Liver (tissue), 9 donors: Measurements from ENCODE around the gene KIF1A. TPM values are rescaled to one million over a fixed set of nuclear protein-coding genes. Genes with fewer than 3 reads are reported as not detected.

Experiments used
- DNase-seq: peaks from one replicate; pipeline ENCODE4 v3.0.0-alpha.2; 2017; ENCODE audit warnings: low spot score
- H3K27ac ChIP-seq, 2 donors: one replicate each; pipeline ENCODE4 v1.7.0; 2013; ENCODE audit warnings: inconsistent platforms in 2 of 2, low read length in 2 of 2, control low read depth in 1 of 2, low read depth in 1 of 2, mild to moderate bottlenecking in 1 of 2
- H3K27me3 ChIP-seq, 4 donors: one replicate each; pipeline versions ENCODE4 v1.6.1 to v1.7.0; 2013; ENCODE audit warnings: low read length in 3 of 4, inconsistent platforms in 1 of 4, mild to moderate bottlenecking in 1 of 4, moderate library complexity in 1 of 4; ENCODE audit not compliant: control insufficient read depth in 4 of 4, insufficient read depth in 4 of 4
- H3K36me3 ChIP-seq, 4 donors: one replicate each; pipeline versions ENCODE4 v1.6.1 to v1.7.0; 2013; ENCODE audit warnings: low read length in 3 of 4, mild to moderate bottlenecking in 3 of 4, low read depth in 1 of 4, moderate library complexity in 1 of 4; ENCODE audit not compliant: control insufficient read depth in 4 of 4, insufficient read depth in 3 of 4
- H3K4me1 ChIP-seq, 4 donors: one replicate each; pipeline versions ENCODE4 v1.6.1 to v1.7.0; 2013; ENCODE audit warnings: low read length in 3 of 4, mild to moderate bottlenecking in 3 of 4, moderate library complexity in 1 of 4; ENCODE audit not compliant: control insufficient read depth in 4 of 4, insufficient read depth in 4 of 4
- H3K4me3 ChIP-seq, 3 donors: one replicate each; pipeline versions ENCODE4 v1.6.1 to v1.7.0; 2013; ENCODE audit warnings: low read length in 3 of 3, control low read depth in 1 of 3, low read depth in 1 of 3, mild to moderate bottlenecking in 1 of 3
- H3K9ac ChIP-seq, 2 donors: one replicate each; pipeline ENCODE4 v1.7.0; 2013; ENCODE audit warnings: low read length in 2 of 2, mild to moderate bottlenecking in 2 of 2, moderate library complexity in 2 of 2, control low read depth in 1 of 2, low read depth in 1 of 2
- H3K9me3 ChIP-seq, 4 donors: one replicate each; pipeline versions ENCODE4 v1.6.1 to v1.7.0; 2013; ENCODE audit warnings: low read length in 3 of 4; ENCODE audit not compliant: control insufficient read depth in 4 of 4
- ATF3 ChIP-seq: IDR thresholded peaks from 2 replicates; pipeline ENCODE4 v1.6.1; 2016; ENCODE audit warnings: antibody characterized with exemption
- EGR1 ChIP-seq, 2 donors: IDR thresholded peaks; 2 replicates each; pipeline ENCODE4 v1.6.1; 2016 to 2018; ENCODE audit warnings: antibody characterized with exemption in 2 of 2, low read depth in 2 of 2
- FOXA1 ChIP-seq: IDR thresholded peaks from 2 replicates; pipeline ENCODE4 v1.6.1; 2016; ENCODE audit warnings: antibody characterized with exemption
- FOXA2 ChIP-seq: IDR thresholded peaks from 2 replicates; pipeline ENCODE4 v1.6.1; 2016; ENCODE audit warnings: antibody characterized with exemption
- GABPA ChIP-seq, 2 donors: IDR thresholded peaks in 1 of 2; conservative IDR thresholded peaks in 1 of 2; 2 replicates each; pipeline ENCODE4 v1.6.1; 2016; ENCODE audit warnings: antibody characterized with exemption in 2 of 2, mild to moderate bottlenecking in 1 of 2, moderate library complexity in 1 of 2
- HNF4A ChIP-seq, 2 donors: conservative IDR thresholded peaks; 2 replicates each; pipeline ENCODE4 v1.6.1; 2016; ENCODE audit warnings: antibody characterized with exemption in 2 of 2, mild to moderate bottlenecking in 2 of 2
- HNF4G ChIP-seq: IDR thresholded peaks from 2 replicates; pipeline ENCODE4 v1.6.1; 2016; ENCODE audit warnings: antibody characterized with exemption
- JUND ChIP-seq, 2 donors: IDR thresholded peaks; 2 replicates each; pipeline ENCODE4 v1.6.1; 2016; ENCODE audit warnings: antibody characterized with exemption in 2 of 2
- MAX ChIP-seq: IDR thresholded peaks from 2 replicates; pipeline ENCODE4 v1.6.1; 2016; ENCODE audit warnings: antibody characterized with exemption
- NR2F2 ChIP-seq: IDR thresholded peaks from 2 replicates; pipeline ENCODE4 v1.6.1; 2016; ENCODE audit warnings: antibody characterized with exemption
- RAD21 ChIP-seq, 2 donors: IDR thresholded peaks; 2 replicates each; pipeline ENCODE4 v1.6.1; 2016; ENCODE audit warnings: antibody characterized with exemption in 2 of 2, mild to moderate bottlenecking in 2 of 2
- RXRA ChIP-seq, 2 donors: IDR thresholded peaks; 2 replicates each; pipeline ENCODE4 v1.6.1; 2017 to 2018; ENCODE audit warnings: antibody characterized with exemption in 2 of 2, mild to moderate bottlenecking in 1 of 2
- SP1 ChIP-seq: IDR thresholded peaks from 2 replicates; pipeline ENCODE4 v1.6.1; 2018; ENCODE audit warnings: antibody characterized with exemption, mild to moderate bottlenecking
- YY1 ChIP-seq: IDR thresholded peaks from 2 replicates; pipeline ENCODE4 v1.6.1; 2016; ENCODE audit warnings: antibody characterized with exemption, mild to moderate bottlenecking
- WGBS: extraction: QIAGEN DNeasy Blood & Tissue Kit; methylation state at CpG from one replicate; pipeline ENCODE4 v1.1.7; 2013; 5-methylcytosine and 5-hydroxymethylcytosine counted together
- polyA plus RNA-seq, 2 donors: library from polyadenylated mRNA; stranded (reverse) in 1 of 2; unstranded in 1 of 2; fragments of 200-250 nt in 1 of 2; fragments of >200 nt in 1 of 2; fragmentation: Nextera tagmentation in 1 of 2; extraction: Ambion mirVana in 1 of 2; gene quantifications; one replicate each; pipeline versions ENCODE4 v1.2.1 to v1.2.3, GENCODE V29; 2013 to 2015
- total RNA-seq, 2 donors: library from RNA; depleted of rRNA; stranded (reverse); fragments of >200 nt; gene quantifications; one replicate each; pipeline ENCODE4 v1.2.3, GENCODE V29; 2014
- TF ChIP-seq, protein P1 (sequence below): IDR thresholded peaks from 2 replicates; pipeline ENCODE4 v1.6.1; 2016; ENCODE audit warnings: antibody characterized with exemption
- TF ChIP-seq, protein P2 (sequence below): IDR thresholded peaks from 2 replicates; pipeline ENCODE4 v1.6.1; 2016; ENCODE audit warnings: antibody characterized with exemption, mild to moderate bottlenecking
- TF ChIP-seq, protein P3 (sequence below): fragments of 150-350 bp; IDR thresholded peaks from 2 replicates; pipeline ENCODE4 v1.5.1; 2017; ENCODE audit warnings: improper control_type of control experiment, low read depth, low read length; ENCODE audit not compliant: missing input control
- donor health status: healthy.
- donor health status: healthy.
- donor health status: healthy.
- donor health status: healthy.
- donor health status: healthy.

The KIF1A gene
- total and polyA plus RNA-seq, 4 donors: 0.03 to 0.21 (median 0.11) TPM

GRCh38 chr2:240788482-240788881, 31.5 kb downstream of the KIF1A start:
- Histone ChIP-seq H3K4me3 (no peak overlapping the region), H3K4me1 (peaks cover 0 to 8% (median 6%) of the 10 kb centered on the region in 4 donors), H3K36me3 (no peaks in the 10 kb centered on the region), H3K27me3 (no peaks in the 10 kb centered on the region), H3K9ac (no peak overlapping the region), H3K27ac (no peak overlapping the region), H3K9me3 (no peaks in the 10 kb centered on the region)
- DNase-seq: no peak
- TF ChIP-seq RXRA (IDR thresholded peaks at IDR 0.05) (no peak), EGR1 (IDR thresholded peaks at IDR 0.05; ENCODE audit: low read depth in 2 of 2) (no peak), YY1 (no peak), RAD21 (IDR thresholded peaks at IDR 0.05) (no peak), HNF4A (conservative IDR thresholded peaks at IDR 0.05) (no peak), HNF4G (no peak), GABPA (IDR thresholded peaks at IDR 0.05 in 1 of 2, conservative IDR thresholded peaks at IDR 0.05 in 1 of 2) (no peak), JUND (IDR thresholded peaks at IDR 0.05) (no peak), FOXA1 (no peak), NR2F2 (no peak), ATF3 (no peak), FOXA2 (no peak), SP1 (no peak), MAX (no peak)
- TF ChIP-seq, protein P1, sequence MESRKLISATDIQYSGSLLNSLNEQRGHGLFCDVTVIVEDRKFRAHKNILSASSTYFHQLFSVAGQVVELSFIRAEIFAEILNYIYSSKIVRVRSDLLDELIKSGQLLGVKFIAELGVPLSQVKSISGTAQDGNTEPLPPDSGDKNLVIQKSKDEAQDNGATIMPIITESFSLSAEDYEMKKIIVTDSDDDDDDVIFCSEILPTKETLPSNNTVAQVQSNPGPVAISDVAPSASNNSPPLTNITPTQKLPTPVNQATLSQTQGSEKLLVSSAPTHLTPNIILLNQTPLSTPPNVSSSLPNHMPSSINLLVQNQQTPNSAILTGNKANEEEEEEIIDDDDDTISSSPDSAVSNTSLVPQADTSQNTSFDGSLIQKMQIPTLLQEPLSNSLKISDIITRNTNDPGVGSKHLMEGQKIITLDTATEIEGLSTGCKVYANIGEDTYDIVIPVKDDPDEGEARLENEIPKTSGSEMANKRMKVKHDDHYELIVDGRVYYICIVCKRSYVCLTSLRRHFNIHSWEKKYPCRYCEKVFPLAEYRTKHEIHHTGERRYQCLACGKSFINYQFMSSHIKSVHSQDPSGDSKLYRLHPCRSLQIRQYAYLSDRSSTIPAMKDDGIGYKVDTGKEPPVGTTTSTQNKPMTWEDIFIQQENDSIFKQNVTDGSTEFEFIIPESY: no peak
- TF ChIP-seq, protein P2, sequence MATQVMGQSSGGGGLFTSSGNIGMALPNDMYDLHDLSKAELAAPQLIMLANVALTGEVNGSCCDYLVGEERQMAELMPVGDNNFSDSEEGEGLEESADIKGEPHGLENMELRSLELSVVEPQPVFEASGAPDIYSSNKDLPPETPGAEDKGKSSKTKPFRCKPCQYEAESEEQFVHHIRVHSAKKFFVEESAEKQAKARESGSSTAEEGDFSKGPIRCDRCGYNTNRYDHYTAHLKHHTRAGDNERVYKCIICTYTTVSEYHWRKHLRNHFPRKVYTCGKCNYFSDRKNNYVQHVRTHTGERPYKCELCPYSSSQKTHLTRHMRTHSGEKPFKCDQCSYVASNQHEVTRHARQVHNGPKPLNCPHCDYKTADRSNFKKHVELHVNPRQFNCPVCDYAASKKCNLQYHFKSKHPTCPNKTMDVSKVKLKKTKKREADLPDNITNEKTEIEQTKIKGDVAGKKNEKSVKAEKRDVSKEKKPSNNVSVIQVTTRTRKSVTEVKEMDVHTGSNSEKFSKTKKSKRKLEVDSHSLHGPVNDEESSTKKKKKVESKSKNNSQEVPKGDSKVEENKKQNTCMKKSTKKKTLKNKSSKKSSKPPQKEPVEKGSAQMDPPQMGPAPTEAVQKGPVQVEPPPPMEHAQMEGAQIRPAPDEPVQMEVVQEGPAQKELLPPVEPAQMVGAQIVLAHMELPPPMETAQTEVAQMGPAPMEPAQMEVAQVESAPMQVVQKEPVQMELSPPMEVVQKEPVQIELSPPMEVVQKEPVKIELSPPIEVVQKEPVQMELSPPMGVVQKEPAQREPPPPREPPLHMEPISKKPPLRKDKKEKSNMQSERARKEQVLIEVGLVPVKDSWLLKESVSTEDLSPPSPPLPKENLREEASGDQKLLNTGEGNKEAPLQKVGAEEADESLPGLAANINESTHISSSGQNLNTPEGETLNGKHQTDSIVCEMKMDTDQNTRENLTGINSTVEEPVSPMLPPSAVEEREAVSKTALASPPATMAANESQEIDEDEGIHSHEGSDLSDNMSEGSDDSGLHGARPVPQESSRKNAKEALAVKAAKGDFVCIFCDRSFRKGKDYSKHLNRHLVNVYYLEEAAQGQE: no peak
- TF ChIP-seq, protein P3, sequence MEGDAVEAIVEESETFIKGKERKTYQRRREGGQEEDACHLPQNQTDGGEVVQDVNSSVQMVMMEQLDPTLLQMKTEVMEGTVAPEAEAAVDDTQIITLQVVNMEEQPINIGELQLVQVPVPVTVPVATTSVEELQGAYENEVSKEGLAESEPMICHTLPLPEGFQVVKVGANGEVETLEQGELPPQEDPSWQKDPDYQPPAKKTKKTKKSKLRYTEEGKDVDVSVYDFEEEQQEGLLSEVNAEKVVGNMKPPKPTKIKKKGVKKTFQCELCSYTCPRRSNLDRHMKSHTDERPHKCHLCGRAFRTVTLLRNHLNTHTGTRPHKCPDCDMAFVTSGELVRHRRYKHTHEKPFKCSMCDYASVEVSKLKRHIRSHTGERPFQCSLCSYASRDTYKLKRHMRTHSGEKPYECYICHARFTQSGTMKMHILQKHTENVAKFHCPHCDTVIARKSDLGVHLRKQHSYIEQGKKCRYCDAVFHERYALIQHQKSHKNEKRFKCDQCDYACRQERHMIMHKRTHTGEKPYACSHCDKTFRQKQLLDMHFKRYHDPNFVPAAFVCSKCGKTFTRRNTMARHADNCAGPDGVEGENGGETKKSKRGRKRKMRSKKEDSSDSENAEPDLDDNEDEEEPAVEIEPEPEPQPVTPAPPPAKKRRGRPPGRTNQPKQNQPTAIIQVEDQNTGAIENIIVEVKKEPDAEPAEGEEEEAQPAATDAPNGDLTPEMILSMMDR: no peak
- WGBS: 83% methylated on average over 4 of the region's 4 CpGs
